Astrocyte (in vitro differentiated cells and primary cell): Measurements from ENCODE around the gene SLC48A1. TPM values are rescaled to one million over a fixed set of nuclear protein-coding genes. Genes with fewer than 3 reads are reported as not detected.

Experiments used
- DNase-seq: peaks from one replicate; pipeline ENCODE4 v3.0.0-alpha.2; 2010; ENCODE audit warnings: low read depth
- FAIRE-seq: peaks from 2 replicates; lab custom pipeline; 2011; peaks lifted over from hg19 to GRCh38; lab: Jason Lieb, UNC
- H2AFZ ChIP-seq: 2 replicates; pipeline ENCODE4 v1.6.0; 2012; ENCODE audit warnings: low read depth, low read length, inconsistent platforms
- H3K27ac ChIP-seq: 2 replicates; pipeline ENCODE4 v1.5.1; 2011; ENCODE audit warnings: low read depth, low read length, inconsistent platforms
- H3K27me3 ChIP-seq: 2 replicates; pipeline ENCODE4 v1.6.0; 2011; ENCODE audit warnings: low read length, inconsistent platforms; ENCODE audit not compliant: insufficient read depth
- H3K36me3 ChIP-seq: 2 replicates; pipeline ENCODE4 v1.5.1; 2011; ENCODE audit warnings: low read length, inconsistent platforms; ENCODE audit not compliant: insufficient read depth
- H3K4me1 ChIP-seq: 2 replicates; pipeline ENCODE4 v1.5.1; 2011; ENCODE audit warnings: low read length, inconsistent platforms; ENCODE audit not compliant: insufficient read depth
- H3K4me2 ChIP-seq: 2 replicates; pipeline ENCODE4 v1.6.0; 2012; ENCODE audit warnings: low read length, inconsistent platforms
- H3K4me3 ChIP-seq: 2 replicates; pipeline ENCODE4 v1.5.1; 2011; ENCODE audit warnings: low read depth, mild to moderate bottlenecking, low read length, inconsistent platforms; ENCODE audit not compliant: insufficient read depth
- H3K79me2 ChIP-seq: 2 replicates; pipeline ENCODE4 v1.6.0; 2012; ENCODE audit warnings: mild to moderate bottlenecking, low read length, inconsistent platforms; ENCODE audit not compliant: insufficient read depth
- H3K9ac ChIP-seq: 2 replicates; pipeline ENCODE4 v1.6.0; 2012; ENCODE audit warnings: mild to moderate bottlenecking, low read length, inconsistent platforms
- H3K9me3 ChIP-seq: 2 replicates; pipeline ENCODE4 v1.5.1; 2012; ENCODE audit warnings: low read depth, mild to moderate bottlenecking, low read length, inconsistent platforms; ENCODE audit not compliant: insufficient read depth
- H4K20me1 ChIP-seq: 2 replicates; pipeline ENCODE4 v1.6.0; 2012; ENCODE audit warnings: low read length, inconsistent platforms; ENCODE audit not compliant: insufficient read depth
- H3K27ac Mint-ChIP-seq: one replicate; pipeline ENCODE4 v1.8.0; 2021; ENCODE audit warnings: mild to moderate bottlenecking, mixed read lengths; ENCODE audit not compliant: unreplicated experiment
- H3K27me3 Mint-ChIP-seq: one replicate; pipeline ENCODE4 v1.8.0; 2021; ENCODE audit warnings: low read depth, mixed read lengths; ENCODE audit not compliant: unreplicated experiment
- H3K36me3 Mint-ChIP-seq: one replicate; pipeline ENCODE4 v1.8.0; 2021; ENCODE audit warnings: low read depth, mixed read lengths; ENCODE audit not compliant: unreplicated experiment
- H3K4me1 Mint-ChIP-seq: one replicate; pipeline ENCODE4 v1.8.0; 2021; ENCODE audit warnings: low read depth, mixed read lengths; ENCODE audit not compliant: unreplicated experiment
- H3K4me3 Mint-ChIP-seq: one replicate; pipeline ENCODE4 v1.8.0; 2021; ENCODE audit warnings: mild to moderate bottlenecking, moderate library complexity, mixed read lengths; ENCODE audit not compliant: unreplicated experiment
- H3K9me3 Mint-ChIP-seq: one replicate; pipeline ENCODE4 v1.8.0; 2021; ENCODE audit warnings: mild to moderate bottlenecking, mixed read lengths; ENCODE audit not compliant: unreplicated experiment
- EZH2 ChIP-seq: IDR thresholded peaks from 2 replicates; pipeline ENCODE4 v1.6.1; 2012; ENCODE audit warnings: mild to moderate bottlenecking, low read length, inconsistent platforms; ENCODE audit not compliant: insufficient read depth
- total RNA-seq: library from RNA; stranded (reverse); gene quantifications from 2 replicates; pipeline ENCODE4 v1.2.1, GENCODE V29; 2021
- TF ChIP-seq, protein P1 (sequence below): IDR thresholded peaks from 2 replicates; pipeline ENCODE4 v1.5.1; 2011; ENCODE audit warnings: low read depth, mild to moderate bottlenecking, inconsistent platforms, low read length, moderate library complexity; ENCODE audit not compliant: insufficient read depth

SLC48A1 gene
- total RNA-seq, 1 donor from 2014 or later, result 23.8 TPM

DNA sequence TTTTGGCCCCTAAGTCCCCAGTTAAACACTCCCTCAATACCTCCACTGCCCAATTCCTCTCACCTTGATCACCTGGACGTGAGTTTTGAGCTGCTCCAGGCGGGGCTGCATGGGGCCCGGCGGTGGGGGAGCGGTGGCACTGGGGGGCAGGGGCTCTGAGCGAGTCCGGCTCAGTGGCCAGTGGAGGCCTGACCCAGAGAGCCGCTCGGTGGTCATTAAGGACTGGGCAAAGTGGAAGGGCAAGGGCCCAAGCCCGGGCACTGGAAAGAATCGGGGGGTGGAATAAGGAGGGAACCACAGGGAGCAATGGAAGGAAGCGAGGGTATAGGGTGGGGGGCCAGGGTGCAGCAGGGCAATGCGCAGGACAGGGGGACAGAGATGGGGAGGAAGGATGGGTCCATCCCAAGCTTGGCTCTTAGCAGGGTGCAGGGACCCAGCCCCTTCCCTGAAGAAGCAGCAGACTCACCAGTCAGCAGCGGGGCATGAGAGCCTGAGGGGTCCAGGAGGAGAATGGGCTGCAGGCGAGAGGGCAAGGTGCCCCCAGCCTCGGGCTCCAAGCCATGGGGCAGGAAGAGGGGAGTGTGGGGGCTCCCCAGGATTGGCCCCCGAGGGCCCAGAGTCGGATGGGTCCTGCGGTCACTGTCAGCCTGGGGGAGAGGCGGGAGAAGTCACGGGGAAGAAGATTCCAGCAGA lies 22.2 kb downstream of the SLC48A1 start:
- H3K9me3 Mint-ChIP-seq, result no peaks in the 10 kb centered on the region
- Histone ChIP-seq H3K9ac (no peak overlapping the region), H2AFZ (no peak overlapping the region), H3K4me1 (no peaks in the 10 kb centered on the region), H3K27ac (no peak overlapping the region), H3K4me3 (no peak overlapping the region), H3K79me2 (peaks cover 20% of the 10 kb centered on the region), H3K36me3 (peaks cover 23% of the 10 kb centered on the region), H4K20me1 (peaks cover 52% of the 10 kb centered on the region), H3K4me2 (no peak overlapping the region), H3K27me3 (no peaks in the 10 kb centered on the region), H3K9me3 (no peaks in the 10 kb centered on the region)
- TF ChIP-seq EZH2, result no peak
- TF ChIP-seq, protein P1, sequence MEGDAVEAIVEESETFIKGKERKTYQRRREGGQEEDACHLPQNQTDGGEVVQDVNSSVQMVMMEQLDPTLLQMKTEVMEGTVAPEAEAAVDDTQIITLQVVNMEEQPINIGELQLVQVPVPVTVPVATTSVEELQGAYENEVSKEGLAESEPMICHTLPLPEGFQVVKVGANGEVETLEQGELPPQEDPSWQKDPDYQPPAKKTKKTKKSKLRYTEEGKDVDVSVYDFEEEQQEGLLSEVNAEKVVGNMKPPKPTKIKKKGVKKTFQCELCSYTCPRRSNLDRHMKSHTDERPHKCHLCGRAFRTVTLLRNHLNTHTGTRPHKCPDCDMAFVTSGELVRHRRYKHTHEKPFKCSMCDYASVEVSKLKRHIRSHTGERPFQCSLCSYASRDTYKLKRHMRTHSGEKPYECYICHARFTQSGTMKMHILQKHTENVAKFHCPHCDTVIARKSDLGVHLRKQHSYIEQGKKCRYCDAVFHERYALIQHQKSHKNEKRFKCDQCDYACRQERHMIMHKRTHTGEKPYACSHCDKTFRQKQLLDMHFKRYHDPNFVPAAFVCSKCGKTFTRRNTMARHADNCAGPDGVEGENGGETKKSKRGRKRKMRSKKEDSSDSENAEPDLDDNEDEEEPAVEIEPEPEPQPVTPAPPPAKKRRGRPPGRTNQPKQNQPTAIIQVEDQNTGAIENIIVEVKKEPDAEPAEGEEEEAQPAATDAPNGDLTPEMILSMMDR, result no peak
- DNase-seq, result no peak
- no peak for FAIRE-seq
- H3K4me1 Mint-ChIP-seq, result no peaks in the 10 kb centered on the region
- no peak overlapping the region for H3K4me3 Mint-ChIP-seq
- no peak overlapping the region for H3K27ac Mint-ChIP-seq
- peaks cover 6% of the 10 kb centered on the region for H3K36me3 Mint-ChIP-seq
- H3K27me3 Mint-ChIP-seq, result no peaks in the 10 kb centered on the region

DNA sequence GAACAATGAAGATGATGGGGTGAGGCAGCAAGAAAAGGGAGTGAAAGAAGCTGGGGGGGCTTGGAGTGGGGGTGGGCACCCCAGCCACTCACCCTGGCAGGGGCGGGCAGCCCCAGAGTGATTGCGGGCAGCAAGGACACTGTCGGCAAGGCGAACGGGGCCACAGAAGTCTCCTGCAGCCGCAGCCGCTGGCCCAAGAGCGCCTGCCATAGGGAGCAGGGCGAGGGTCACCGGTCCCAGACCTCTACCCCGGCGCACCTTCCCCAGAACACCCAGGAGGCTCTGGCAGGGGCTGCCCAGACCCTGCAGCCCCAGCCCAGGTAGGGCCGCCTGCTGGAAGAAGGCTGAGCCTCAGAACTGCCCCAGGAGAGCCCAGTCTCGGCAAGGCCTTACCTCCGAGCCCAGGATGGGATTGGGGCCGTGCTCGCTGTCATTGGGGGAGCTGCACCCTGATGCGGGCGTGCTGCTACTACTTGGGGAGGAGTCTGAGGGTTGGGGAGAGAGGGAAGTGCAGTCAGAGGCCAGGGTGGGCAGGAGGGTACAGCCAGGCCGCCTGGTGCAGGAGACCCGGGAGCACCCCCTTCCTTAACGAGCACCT lies 22.9 kb downstream of the SLC48A1 start:
- H3K79me2 ChIP-seq, result peaks cover 26% of the 10 kb centered on the region
- no peak overlapping the region for H2AFZ ChIP-seq
- TF ChIP-seq, protein P1, result no peak
- no peak for TF ChIP-seq EZH2
- H3K4me1 ChIP-seq, result no peaks in the 10 kb centered on the region
- Mint-ChIP-seq H3K27me3 (no peaks in the 10 kb centered on the region), H3K4me1 (no peaks in the 10 kb centered on the region), H3K36me3 (peaks cover 2% of the 10 kb centered on the region), H3K9me3 (no peaks in the 10 kb centered on the region), H3K27ac (no peak overlapping the region), H3K4me3 (no peak overlapping the region)
- no peak for DNase-seq
- no peak overlapping the region for H3K27ac ChIP-seq
- H3K4me2 ChIP-seq, result no peak overlapping the region
- H3K4me3 ChIP-seq, result no peak overlapping the region
- H3K9me3 ChIP-seq, result no peaks in the 10 kb centered on the region
- peaks cover 55% of the 10 kb centered on the region for H4K20me1 ChIP-seq
- FAIRE-seq, result no peak
- H3K9ac ChIP-seq, result no peak overlapping the region
- no peaks in the 10 kb centered on the region for H3K27me3 ChIP-seq
- peaks cover 23% of the 10 kb centered on the region for H3K36me3 ChIP-seq

DNA sequence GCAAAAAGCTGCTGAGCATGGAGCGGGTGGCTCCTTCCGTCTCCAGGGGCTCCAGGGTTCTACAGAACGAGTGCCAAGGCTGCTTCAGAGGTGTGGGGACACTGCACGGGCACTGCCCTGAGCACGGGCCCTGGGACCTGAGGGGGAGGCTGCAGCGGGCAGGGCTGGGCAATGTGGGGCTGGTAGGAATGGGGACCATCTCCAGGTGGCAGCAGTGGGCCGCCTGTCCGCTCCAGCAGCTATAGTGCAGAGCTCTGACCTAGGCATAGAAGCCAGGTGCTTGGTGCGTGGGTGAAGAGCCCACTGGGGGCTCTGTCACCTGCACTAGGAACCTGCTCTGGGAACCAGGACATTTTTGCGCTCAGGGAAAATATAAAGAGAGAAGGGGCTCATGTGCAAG lies 24.4 kb downstream of the SLC48A1 start:
- H2AFZ ChIP-seq, result no peak overlapping the region
- no peak overlapping the region for H3K4me3 Mint-ChIP-seq
- H3K9me3 Mint-ChIP-seq, result no peaks in the 10 kb centered on the region
- FAIRE-seq (no peak), DNase-seq (no peak)
- no peak overlapping the region for H3K4me3 ChIP-seq
- no peak for TF ChIP-seq EZH2
- TF ChIP-seq, protein P1, result peak; percentile 11
- peaks cover 41% of the 10 kb centered on the region for H3K79me2 ChIP-seq
- H3K27ac Mint-ChIP-seq, result no peak overlapping the region
- H3K9ac ChIP-seq, result no peak overlapping the region
- H3K4me1 ChIP-seq, result peaks cover 3% of the 10 kb centered on the region
- H3K27me3 ChIP-seq, result no peaks in the 10 kb centered on the region
- H3K4me1 Mint-ChIP-seq, result peaks cover 11% of the 10 kb centered on the region
- no peak overlapping the region for H3K4me2 ChIP-seq
- peaks cover 21% of the 10 kb centered on the region for H3K36me3 ChIP-seq
- no peaks in the 10 kb centered on the region for H3K9me3 ChIP-seq
- no peak overlapping the region for H3K27ac ChIP-seq
- H4K20me1 ChIP-seq, result peaks cover 70% of the 10 kb centered on the region
- peaks cover 7% of the 10 kb centered on the region for H3K36me3 Mint-ChIP-seq
- no peaks in the 10 kb centered on the region for H3K27me3 Mint-ChIP-seq
